ENCODE results near the gene RNF103. TPM values are rescaled to one million over a fixed set of nuclear protein-coding genes. Genes with fewer than 3 reads are reported as not detected.
A peak's percentile ranks its signal among the peaks of the same experiment; 100 is the strongest.

Gene RNF103
- total RNA-seq, 4 donors from 2014 or later = 36.9 to 60.4 (median 46.4) TPM

DNA sequence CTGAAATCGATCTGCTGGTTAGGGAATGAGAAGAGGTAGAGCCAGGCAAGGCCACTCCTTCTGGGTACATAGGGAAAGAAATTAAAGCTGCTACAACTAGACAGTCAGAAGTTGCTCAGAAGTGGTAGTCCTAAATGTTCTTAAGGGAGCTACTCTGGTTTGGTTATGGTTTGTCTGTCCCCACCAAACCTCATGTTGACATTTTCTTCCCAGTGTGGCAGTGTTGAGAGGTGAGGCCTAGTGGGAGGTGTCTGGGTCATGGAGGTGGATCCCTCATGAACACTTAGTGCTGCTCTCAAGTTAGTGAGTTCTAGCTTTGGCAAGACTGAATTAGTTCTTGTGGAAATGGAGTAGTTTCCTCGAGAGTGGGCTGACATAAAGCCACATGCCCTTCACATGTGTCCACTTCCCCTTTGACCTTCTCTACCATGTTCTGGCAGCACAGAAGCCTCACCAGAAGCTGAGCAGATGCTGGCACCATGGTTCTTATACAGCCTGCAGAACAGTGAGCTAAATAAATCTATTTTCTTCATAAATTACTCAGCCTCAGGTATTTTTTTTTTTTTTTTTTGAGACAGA, 14.7 kb downstream of the RNF103 start:
- H3K4me1 ChIP-seq = peaks cover 5 to 17% (median 11%) of the 10 kb centered on the region in 4 donors
- 100% methylated on average over 2 of the region's 2 CpGs for WGBS
- no peak for DNase-seq (ENCODE audit: extremely low spot score)
- intact Hi-C loops (cut with DNase I) = no loop called here
- no peak overlapping the region for H3K4me3 ChIP-seq
- no peaks in the 10 kb centered on the region for H3K27me3 ChIP-seq
- no peaks in the 10 kb centered on the region for H3K9me3 ChIP-seq
- no peak for TF ChIP-seq POLR2AphosphoS5 (IDR thresholded peaks at IDR 0.05)
- TF ChIP-seq, protein P1, sequence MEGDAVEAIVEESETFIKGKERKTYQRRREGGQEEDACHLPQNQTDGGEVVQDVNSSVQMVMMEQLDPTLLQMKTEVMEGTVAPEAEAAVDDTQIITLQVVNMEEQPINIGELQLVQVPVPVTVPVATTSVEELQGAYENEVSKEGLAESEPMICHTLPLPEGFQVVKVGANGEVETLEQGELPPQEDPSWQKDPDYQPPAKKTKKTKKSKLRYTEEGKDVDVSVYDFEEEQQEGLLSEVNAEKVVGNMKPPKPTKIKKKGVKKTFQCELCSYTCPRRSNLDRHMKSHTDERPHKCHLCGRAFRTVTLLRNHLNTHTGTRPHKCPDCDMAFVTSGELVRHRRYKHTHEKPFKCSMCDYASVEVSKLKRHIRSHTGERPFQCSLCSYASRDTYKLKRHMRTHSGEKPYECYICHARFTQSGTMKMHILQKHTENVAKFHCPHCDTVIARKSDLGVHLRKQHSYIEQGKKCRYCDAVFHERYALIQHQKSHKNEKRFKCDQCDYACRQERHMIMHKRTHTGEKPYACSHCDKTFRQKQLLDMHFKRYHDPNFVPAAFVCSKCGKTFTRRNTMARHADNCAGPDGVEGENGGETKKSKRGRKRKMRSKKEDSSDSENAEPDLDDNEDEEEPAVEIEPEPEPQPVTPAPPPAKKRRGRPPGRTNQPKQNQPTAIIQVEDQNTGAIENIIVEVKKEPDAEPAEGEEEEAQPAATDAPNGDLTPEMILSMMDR (IDR thresholded peaks at IDR 0.05) = no peak
- no peak for TF ChIP-seq POLR2A (IDR thresholded peaks at IDR 0.05; ENCODE audit: low read depth)
- peak overlapping the region in 1 of 4 donors; percentile 13 for H3K27ac ChIP-seq (replicated peaks in 1 of 4)
- peaks cover 36 to 93% (median 72%) of the 10 kb centered on the region in 4 donors for H3K36me3 ChIP-seq

DNA sequence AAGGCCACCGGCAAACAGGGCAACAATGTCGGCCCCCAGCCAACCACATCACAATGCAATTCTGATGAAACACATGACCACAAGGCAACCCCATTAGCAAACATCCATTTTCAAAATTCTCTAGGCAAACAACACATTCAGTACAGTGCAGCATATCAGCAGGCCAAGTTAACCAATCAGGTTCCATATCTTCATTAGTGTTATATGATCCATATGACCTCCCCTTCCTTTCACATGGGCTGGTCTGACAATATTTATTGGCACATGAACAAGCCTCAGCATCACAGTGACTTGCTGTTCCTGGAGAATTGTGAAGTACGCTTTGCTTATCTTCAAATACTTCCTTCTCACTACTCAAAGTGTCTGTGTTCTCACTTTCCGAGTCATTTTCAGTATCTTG, 19.8 kb downstream of the RNF103 start:
- no peak for DNase-seq (ENCODE audit: extremely low spot score)
- TF ChIP-seq POLR2AphosphoS5 (IDR thresholded peaks at IDR 0.05) (peak in 1 of 2 donors; percentile 17), EP300 (IDR thresholded peaks at IDR 0.05) (no peak)
- Histone ChIP-seq H3K27ac (replicated peaks in 1 of 4) (no peak overlapping the region), H3K4me3 (no peak overlapping the region), H3K36me3 (peaks cover 31 to 64% (median 48%) of the 10 kb centered on the region in 4 donors), H3K9me3 (no peaks in the 10 kb centered on the region), H3K4me1 (peaks cover 0 to 16% (median 7%) of the 10 kb centered on the region in 4 donors), H3K27me3 (no peaks in the 10 kb centered on the region)
- 92% methylated on average over 4 of the region's 4 CpGs for WGBS
- intact Hi-C loops (cut with DNase I) = no loop called here

DNA sequence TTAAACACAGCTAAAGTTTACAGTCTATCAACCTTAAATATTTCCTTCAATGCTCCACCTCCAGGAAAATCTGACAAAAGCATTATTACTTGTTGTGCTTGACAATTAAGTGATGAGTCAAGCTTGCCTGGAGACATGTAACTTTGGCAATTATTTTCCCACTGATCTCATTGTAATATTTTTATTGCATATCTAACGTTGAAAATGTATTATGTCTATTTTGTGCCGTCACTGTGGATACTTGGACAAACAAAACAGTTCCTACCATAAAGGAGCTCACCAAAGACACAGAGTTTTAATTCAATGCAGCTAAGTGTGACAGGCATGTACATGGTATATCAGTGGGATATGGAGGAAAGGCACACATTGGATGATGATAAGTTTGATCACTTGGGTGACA, 24.7 kb downstream of the RNF103 start:
- no peaks in the 10 kb centered on the region for H3K9me3 ChIP-seq
- WGBS = 31% methylated on average over 2 of the region's 2 CpGs
- H3K4me3 ChIP-seq = no peak overlapping the region
- H3K4me1 ChIP-seq = peaks cover 11 to 30% (median 16%) of the 10 kb centered on the region in 4 donors
- intact Hi-C loops (cut with DNase I) = no loop called here
- peak overlapping the region in 3 of 4 donors; percentile 3 to 39 (median 17) for H3K27ac ChIP-seq (replicated peaks in 1 of 4)
- no peak for DNase-seq (ENCODE audit: extremely low spot score)
- TF ChIP-seq POLR2A (IDR thresholded peaks at IDR 0.05; ENCODE audit: low read depth) (no peak), EP300 (IDR thresholded peaks at IDR 0.05) (no peak), POLR2AphosphoS5 (IDR thresholded peaks at IDR 0.05) (no peak)
- TF ChIP-seq, protein P1 (IDR thresholded peaks at IDR 0.05) = no peak
- peaks cover 10 to 17% (median 14%) of the 10 kb centered on the region in 4 donors for H3K36me3 ChIP-seq
- H3K27me3 ChIP-seq = no peaks in the 10 kb centered on the region

DNA sequence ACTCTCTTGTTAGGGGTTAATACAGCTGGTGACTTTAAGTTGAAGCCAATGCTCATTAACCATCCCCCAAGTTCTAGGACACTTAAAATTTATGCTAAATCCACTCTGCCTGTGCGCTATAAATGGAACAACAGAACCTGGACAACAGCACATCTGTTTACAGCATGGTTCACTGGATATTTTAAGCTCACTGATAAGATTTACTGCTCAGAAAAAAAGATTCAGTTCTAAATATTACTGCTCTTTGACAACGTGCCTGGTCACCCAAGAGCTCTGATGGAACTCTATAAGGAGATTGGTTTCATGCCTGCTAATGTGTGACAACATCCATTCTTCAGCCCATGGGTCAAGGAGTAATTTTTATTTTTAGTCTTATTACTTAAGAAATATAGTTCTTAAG, 27.5 kb downstream of the RNF103 start:
- intact Hi-C loops (cut with DNase I) = no loop called here
- TF ChIP-seq POLR2A (IDR thresholded peaks at IDR 0.05; ENCODE audit: low read depth) (no peak), POLR2AphosphoS5 (IDR thresholded peaks at IDR 0.05) (no peak)
- H3K27ac ChIP-seq (replicated peaks in 1 of 4) = peak overlapping the region in 2 of 4 donors; percentile 75 to 77
- no peaks in the 10 kb centered on the region for H3K9me3 ChIP-seq
- DNase-seq (ENCODE audit: extremely low spot score) = no peak
- no peaks in the 10 kb centered on the region for H3K36me3 ChIP-seq
- WGBS = 57% methylated on average over 2 of the region's 2 CpGs
- no peak overlapping the region for H3K4me3 ChIP-seq
- H3K27me3 ChIP-seq = no peaks in the 10 kb centered on the region
- H3K4me1 ChIP-seq = peaks cover 18 to 51% (median 38%) of the 10 kb centered on the region in 4 donors

DNA sequence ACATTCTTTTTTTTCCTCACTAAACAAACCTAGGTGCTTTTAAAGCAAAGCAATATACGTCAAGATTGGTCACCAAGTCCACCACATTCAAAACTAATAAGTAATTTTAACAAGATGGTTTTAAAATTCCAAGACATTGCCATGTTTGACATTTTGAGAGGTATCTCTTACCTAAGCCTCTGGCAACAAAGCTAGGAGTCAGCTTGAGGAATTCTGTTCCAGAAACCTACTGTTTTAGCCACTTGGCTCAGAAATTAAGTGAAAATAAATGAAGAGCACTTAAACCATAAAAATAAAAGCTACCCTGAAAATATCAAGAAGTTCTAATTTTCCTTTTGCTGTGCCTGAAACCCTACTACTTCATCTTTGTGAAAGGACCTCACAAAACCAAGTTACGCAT, 30.4 kb downstream of the RNF103 start:
- Histone ChIP-seq H3K36me3 (no peaks in the 10 kb centered on the region), H3K27me3 (no peaks in the 10 kb centered on the region), H3K4me1 (peaks cover 18 to 41% (median 33%) of the 10 kb centered on the region in 4 donors), H3K27ac (replicated peaks in 1 of 4) (peak overlapping the region; percentile 74 to 77 (median 76)), H3K4me3 (no peak overlapping the region), H3K9me3 (no peaks in the 10 kb centered on the region)
- DNase-seq (ENCODE audit: extremely low spot score) = no peak
- no peak for TF ChIP-seq POLR2A (IDR thresholded peaks at IDR 0.05; ENCODE audit: low read depth)
- TF ChIP-seq EP300 (IDR thresholded peaks at IDR 0.05) = no peak
- no peak for TF ChIP-seq POLR2AphosphoS5 (IDR thresholded peaks at IDR 0.05)
- TF ChIP-seq, protein P1 (IDR thresholded peaks at IDR 0.05) = no peak
- intact Hi-C loops (cut with DNase I) = no loop called here
- 54% methylated on average over 2 of the region's 2 CpGs for WGBS

Measured in esophagus muscularis mucosa (tissue), 4 donors.